BLaER1 (cell line): Measurements from ENCODE around the gene OMA1.

Experiments
- H3K27ac ChIP-seq: shearing (Covaris generic); formaldehyde crosslinking; 2 replicates; pipeline ENCODE4 v1.8.1; 2022
- H3K27me3 ChIP-seq: shearing (Covaris generic); formaldehyde crosslinking; 2 replicates; pipeline ENCODE4 v1.8.1; 2022
- H3K36me3 ChIP-seq: shearing (Covaris generic); formaldehyde crosslinking; 2 replicates; pipeline ENCODE4 v1.8.1; 2022
- H3K4me1 ChIP-seq: shearing (Covaris generic); formaldehyde crosslinking; 2 replicates; pipeline ENCODE4 v1.8.1; 2022
- H3K4me2 ChIP-seq: shearing (Covaris generic); formaldehyde crosslinking; 2 replicates; pipeline ENCODE4 v1.8.1; 2022
- H3K4me3 ChIP-seq: shearing (Covaris generic); formaldehyde crosslinking; 2 replicates; pipeline ENCODE4 v1.8.1; 2022
- H3K9ac ChIP-seq: shearing (Covaris generic); formaldehyde crosslinking; 2 replicates; pipeline ENCODE4 v1.8.1; 2022
- H3K9me3 ChIP-seq: shearing (Covaris generic); formaldehyde crosslinking; 2 replicates; pipeline ENCODE4 v1.8.1; 2022
- H4K20me1 ChIP-seq: shearing (Covaris generic); formaldehyde crosslinking; 2 replicates; pipeline ENCODE4 v1.8.1; 2022
- Cebpa-rat ChIP-seq: shearing (Covaris generic); IDR thresholded peaks from 2 replicates; pipeline ENCODE4 v1.8.1; 2022

Gene OMA1

GRCh38 chr1:58435376-58435775 is 111.2 kb downstream of the OMA1 start:
- no peaks in the 10 kb centered on the region for H3K9me3 ChIP-seq
- no peak overlapping the region for H3K9ac ChIP-seq
- H3K27me3 ChIP-seq: no peaks in the 10 kb centered on the region
- no peaks in the 10 kb centered on the region for H3K36me3 ChIP-seq
- no peak for TF ChIP-seq Cebpa-rat
- H3K4me2 ChIP-seq: no peak overlapping the region
- H3K4me3 ChIP-seq: no peak overlapping the region
- no peak overlapping the region for H3K27ac ChIP-seq
- no peaks in the 10 kb centered on the region for H4K20me1 ChIP-seq
- H3K4me1 ChIP-seq: no peaks in the 10 kb centered on the region

- no peaks in the 10 kb centered on the region for H3K27me3 ChIP-seq
- no peak overlapping the region for H3K4me2 ChIP-seq
- no peak overlapping the region for H3K4me3 ChIP-seq
- no peak overlapping the region for H3K9ac ChIP-seq
- H3K36me3 ChIP-seq: no peaks in the 10 kb centered on the region
- H3K9me3 ChIP-seq: no peaks in the 10 kb centered on the region
- TF ChIP-seq Cebpa-rat: no peak
- H3K27ac ChIP-seq: no peak overlapping the region
- no peaks in the 10 kb centered on the region for H3K4me1 ChIP-seq
- H4K20me1 ChIP-seq: no peaks in the 10 kb centered on the region
Measured at GRCh38 chr1:58434607-58435006, 111.9 kb downstream of the OMA1 start.

- Histone ChIP-seq H3K27ac (no peak overlapping the region), H4K20me1 (no peaks in the 10 kb centered on the region), H3K27me3 (no peaks in the 10 kb centered on the region), H3K9ac (no peak overlapping the region), H3K9me3 (no peaks in the 10 kb centered on the region), H3K4me2 (no peak overlapping the region), H3K36me3 (no peaks in the 10 kb centered on the region), H3K4me3 (no peak overlapping the region), H3K4me1 (no peaks in the 10 kb centered on the region)
- TF ChIP-seq Cebpa-rat: no peak
Measured at GRCh38 chr1:58434181-58434580, 112.3 kb downstream of the OMA1 start.

- H3K4me2 ChIP-seq: no peak overlapping the region
- no peak overlapping the region for H3K9ac ChIP-seq
Measured at GRCh38 chr1:58432851-58433668, 113.5 kb downstream of the OMA1 start.

GRCh38 chr1:58431901-58432620 is 114.5 kb downstream of the OMA1 start:
- H4K20me1 ChIP-seq: no peaks in the 10 kb centered on the region
- no peaks in the 10 kb centered on the region for H3K36me3 ChIP-seq
- H3K27ac ChIP-seq: no peak overlapping the region
- H3K9ac ChIP-seq: no peak overlapping the region
- no peaks in the 10 kb centered on the region for H3K4me1 ChIP-seq
- no peak overlapping the region for H3K4me3 ChIP-seq
- no peaks in the 10 kb centered on the region for H3K9me3 ChIP-seq
- no peaks in the 10 kb centered on the region for H3K27me3 ChIP-seq
- no peak overlapping the region for H3K4me2 ChIP-seq
- no peak for TF ChIP-seq Cebpa-rat

More at GRCh38 chr1:58432851-58433668, 113.5 kb downstream of the OMA1 start:
- Histone ChIP-seq H3K9me3 (no peaks in the 10 kb centered on the region), H3K36me3 (no peaks in the 10 kb centered on the region), H3K27me3 (no peaks in the 10 kb centered on the region), H3K4me3 (no peak overlapping the region), H3K27ac (no peak overlapping the region), H3K4me1 (no peaks in the 10 kb centered on the region), H4K20me1 (no peaks in the 10 kb centered on the region)
- no peak for TF ChIP-seq Cebpa-rat
